Activated T-cell treated with anti-CD3 and anti-CD28 coated beads, Interleukin-2, amount 50 U/mL, for 24 hours (primary cell): Measurements from ENCODE around the gene ANKRD61.
"Not testable (repeated sequence)": the region's sequence is repeated elsewhere in the genome, so short reads cannot be mapped to it uniquely, and the experiment has no call there.

ENCODE experiments used
- DNase-seq: peaks from one replicate; pipeline ENCODE4 v3.0.0-alpha.2; 2020
- H3K27ac Mint-ChIP-seq: 2 replicates; pipeline ENCODE4 v1.8.0; 2020; ENCODE audit warnings: mild to moderate bottlenecking, mixed read lengths
- H3K27me3 Mint-ChIP-seq: 2 replicates; pipeline ENCODE4 v1.8.0; 2020; ENCODE audit warnings: mixed read lengths
- H3K36me3 Mint-ChIP-seq: 2 replicates; pipeline ENCODE4 v1.8.0; 2020; ENCODE audit warnings: low read depth, mixed read lengths
- H3K4me1 Mint-ChIP-seq: 2 replicates; pipeline ENCODE4 v1.8.0; 2020; ENCODE audit warnings: low read depth, mixed read lengths
- H3K4me3 Mint-ChIP-seq: 2 replicates; pipeline ENCODE4 v1.8.0; 2020; ENCODE audit warnings: mild to moderate bottlenecking, moderate library complexity, mixed read lengths
- H3K9me3 Mint-ChIP-seq: 2 replicates; pipeline ENCODE4 v1.8.0; 2020; ENCODE audit warnings: mixed read lengths

The ANKRD61 gene

DNA sequence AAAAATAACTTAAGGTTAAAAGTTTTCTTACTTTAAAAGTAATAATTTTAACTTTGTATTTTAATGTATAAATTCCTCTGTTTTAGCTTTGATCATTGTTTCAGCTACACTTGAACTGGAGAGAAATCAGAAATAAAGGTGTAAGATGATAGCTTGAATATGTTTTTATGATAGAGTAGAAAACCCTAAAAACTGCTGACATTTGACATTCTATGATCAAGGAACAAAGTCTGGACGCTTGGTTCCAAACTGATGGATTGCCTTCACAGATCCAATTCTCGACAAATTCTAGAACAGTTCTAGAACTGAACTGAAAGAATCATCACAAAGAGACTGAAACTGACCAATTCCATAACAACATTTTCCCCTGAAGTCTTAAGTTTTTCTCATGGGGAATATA is at the start of gene ANKRD61:
ANKRD61 (plus strand) TSS at position 389 of the 400 bp plus-strand sequence; CDS start at position 389, 0 bp downstream.
- peaks cover 24% of the 10 kb centered on the region for H3K4me1 Mint-ChIP-seq
- H3K4me3 Mint-ChIP-seq, result no peak within 1 kb of the TSS
- no peaks in the 10 kb centered on the region for H3K9me3 Mint-ChIP-seq
- H3K27me3 Mint-ChIP-seq, result no peaks in the 10 kb centered on the region
- peaks cover 92% of the 10 kb centered on the region for H3K36me3 Mint-ChIP-seq
- no peak for DNase-seq
- peak within 1 kb of the TSS; percentile 66 for H3K27ac Mint-ChIP-seq

DNA sequence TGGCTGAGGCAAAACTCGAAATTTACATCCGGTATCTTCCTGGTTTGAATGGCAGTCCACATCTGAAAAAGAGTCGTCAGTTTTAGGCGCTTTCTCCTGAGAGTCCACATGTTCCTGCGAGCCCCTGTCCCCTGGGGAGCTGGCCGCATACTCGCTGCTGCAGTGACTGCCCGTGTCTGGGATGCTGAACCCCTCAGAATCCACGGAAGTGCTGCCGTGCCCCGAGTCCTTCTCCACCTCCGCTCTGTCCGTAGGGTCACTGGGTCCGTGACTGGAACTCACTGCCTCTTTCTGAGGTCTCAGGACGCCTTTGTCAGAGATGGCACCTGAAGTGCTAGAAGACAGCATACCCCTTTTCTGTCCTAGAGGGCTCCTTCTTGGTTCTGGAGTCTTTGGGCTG is 44.1 kb upstream of the ANKRD61 start:
- not testable (repeated sequence) for H3K9me3 Mint-ChIP-seq, H3K27me3 Mint-ChIP-seq, DNase-seq, H3K4me1 Mint-ChIP-seq, H3K27ac Mint-ChIP-seq, H3K4me3 Mint-ChIP-seq
- peaks cover 64% of the 10 kb centered on the region for H3K36me3 Mint-ChIP-seq

GRCh38 chr7:5997210-5997808 is 33.9 kb upstream of the ANKRD61 start:
- Mint-ChIP-seq H3K36me3 (peaks cover 82% of the 10 kb centered on the region), H3K27ac (peak overlapping the region; percentile 29), H3K9me3 (no peaks in the 10 kb centered on the region), H3K4me1 (no peaks in the 10 kb centered on the region), H3K4me3 (no peak overlapping the region), H3K27me3 (no peaks in the 10 kb centered on the region)
- no peak for DNase-seq

GRCh38 chr7:6007386-6007785 is 23.8 kb upstream of the ANKRD61 start:
- no peak for DNase-seq
- Mint-ChIP-seq H3K4me3 (peak overlapping the region; percentile 90), H3K27ac (peak overlapping the region; percentile 1), H3K36me3 (peaks cover 58% of the 10 kb centered on the region), H3K27me3 (no peaks in the 10 kb centered on the region), H3K9me3 (no peaks in the 10 kb centered on the region), H3K4me1 (peaks cover 38% of the 10 kb centered on the region)

- DNase-seq, H3K9me3 Mint-ChIP-seq, H3K27me3 Mint-ChIP-seq: not testable (repeated sequence)
- peak overlapping the region; percentile 50 for H3K27ac Mint-ChIP-seq
- H3K36me3 Mint-ChIP-seq, result peaks cover 61% of the 10 kb centered on the region
- peak overlapping the region; percentile 90 for H3K4me3 Mint-ChIP-seq
- peaks cover 45% of the 10 kb centered on the region for H3K4me1 Mint-ChIP-seq
These were observed 23.2 kb upstream of the ANKRD61 start for GRCh38 chr7:6007835-6008590.

DNA sequence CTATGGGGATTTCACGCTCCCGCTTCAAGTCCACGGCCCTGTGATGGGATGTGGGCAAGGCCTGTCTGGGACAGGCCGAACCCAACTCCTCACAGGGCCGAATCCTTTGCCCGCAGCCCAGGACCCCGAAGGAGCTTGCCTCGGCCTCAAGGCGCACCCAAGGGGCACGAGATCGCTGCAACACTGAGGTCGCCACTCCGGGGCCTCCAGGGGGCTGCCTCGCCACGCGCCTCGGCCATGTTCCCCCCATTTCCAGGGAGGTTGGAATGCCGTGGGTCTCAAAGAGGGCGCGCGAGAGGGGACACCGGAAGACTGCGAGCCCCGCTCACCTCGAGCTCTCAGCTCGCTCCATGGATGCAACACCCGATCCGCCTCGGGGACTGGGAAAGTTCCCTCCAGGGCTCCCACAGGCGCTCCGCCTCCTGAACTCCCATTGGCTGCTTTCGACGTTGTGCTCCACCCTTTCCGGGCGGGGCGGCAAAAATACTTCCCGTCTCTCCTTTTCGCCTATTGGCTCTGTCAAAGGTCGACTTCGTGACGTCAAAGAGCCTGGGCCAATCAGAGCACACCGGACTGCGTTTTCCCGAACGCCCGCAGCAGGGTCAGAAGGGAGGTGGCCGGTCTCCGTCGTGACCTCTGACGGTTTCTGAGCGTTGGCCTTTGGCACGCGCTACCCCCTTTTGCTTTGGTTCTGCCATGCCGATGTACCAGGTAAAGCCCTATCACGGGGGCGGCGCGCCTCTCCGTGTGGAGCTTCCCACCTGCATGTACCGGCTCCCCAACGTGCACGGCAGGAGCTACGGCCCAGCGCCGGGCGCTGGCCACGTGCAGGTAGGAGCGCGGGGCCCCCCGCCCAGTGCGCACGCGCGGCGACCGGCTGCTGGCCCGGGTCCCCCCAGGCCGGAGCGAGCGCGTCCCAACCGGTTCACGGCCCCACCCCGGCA is 22.2 kb upstream of the ANKRD61 start, which contains the start of the genes AIMP2 and PMS2:
AIMP2 (plus strand) TSS at position 605 of the 944 bp plus-strand sequence; CDS start at position 697, 92 bp downstream.
PMS2 (minus strand) TSS at position 382 of the 944 bp plus-strand sequence; CDS start at position 352, 30 bp downstream.
- peak within 1 kb of the TSS; percentile 97 for H3K27ac Mint-ChIP-seq
- peak; percentile 97 for DNase-seq
- no peaks in the 10 kb centered on the region for H3K9me3 Mint-ChIP-seq
- H3K4me1 Mint-ChIP-seq, result peaks cover 47% of the 10 kb centered on the region
- no peaks in the 10 kb centered on the region for H3K27me3 Mint-ChIP-seq
- peak within 1 kb of the TSS; percentile 90 for H3K4me3 Mint-ChIP-seq
- peaks cover 63% of the 10 kb centered on the region for H3K36me3 Mint-ChIP-seq

DNA sequence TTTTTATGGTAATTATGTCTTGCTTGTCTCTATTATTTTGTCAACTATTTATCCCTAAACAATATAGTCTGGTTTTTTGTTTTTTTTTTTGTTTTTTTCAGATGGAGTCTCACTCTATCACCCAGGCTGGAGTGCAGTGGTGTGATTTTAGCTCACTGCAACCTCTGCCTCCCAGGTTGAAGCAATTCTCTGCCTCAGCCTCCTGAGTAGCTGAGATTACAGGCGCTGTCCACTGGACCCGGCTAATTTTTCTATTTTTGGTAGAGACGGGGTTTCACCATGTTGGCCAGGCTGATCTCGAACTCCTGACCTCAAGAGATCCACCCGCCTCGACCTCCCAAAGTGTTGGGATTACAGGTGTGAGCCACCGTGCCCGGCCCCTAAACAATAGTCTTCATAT is 20.8 kb upstream of the ANKRD61 start:
- Mint-ChIP-seq H3K4me1 (peaks cover 51% of the 10 kb centered on the region), H3K36me3 (peaks cover 67% of the 10 kb centered on the region), H3K4me3 (peak overlapping the region; percentile 90), H3K27ac (peak overlapping the region; percentile 92)
- H3K9me3 Mint-ChIP-seq, H3K27me3 Mint-ChIP-seq, DNase-seq: not testable (repeated sequence)

DNA sequence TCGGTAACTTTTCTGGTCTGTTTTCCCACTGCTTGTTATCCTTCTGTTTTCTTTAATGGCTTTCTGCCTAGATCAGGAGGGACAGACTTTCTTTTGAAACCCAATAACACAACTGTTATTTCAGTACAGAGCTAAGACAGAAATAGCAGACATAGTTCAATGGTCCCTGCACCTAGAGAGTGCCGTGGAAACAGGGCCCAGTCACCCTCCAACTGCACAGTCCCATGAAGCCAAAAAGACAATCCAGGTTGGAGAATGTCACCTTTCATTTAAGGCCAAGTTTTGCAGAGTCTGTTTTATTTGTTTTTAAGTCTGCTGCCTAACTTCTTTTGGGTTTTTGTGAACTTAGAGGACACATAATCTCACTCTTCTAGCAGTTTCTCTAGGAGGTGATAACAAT is 19.6 kb upstream of the ANKRD61 start:
- Mint-ChIP-seq H3K36me3 (peaks cover 73% of the 10 kb centered on the region), H3K27ac (peak overlapping the region; percentile 92), H3K4me1 (peaks cover 57% of the 10 kb centered on the region), H3K4me3 (peak overlapping the region; percentile 90), H3K9me3 (no peaks in the 10 kb centered on the region), H3K27me3 (no peaks in the 10 kb centered on the region)
- no peak for DNase-seq

DNA sequence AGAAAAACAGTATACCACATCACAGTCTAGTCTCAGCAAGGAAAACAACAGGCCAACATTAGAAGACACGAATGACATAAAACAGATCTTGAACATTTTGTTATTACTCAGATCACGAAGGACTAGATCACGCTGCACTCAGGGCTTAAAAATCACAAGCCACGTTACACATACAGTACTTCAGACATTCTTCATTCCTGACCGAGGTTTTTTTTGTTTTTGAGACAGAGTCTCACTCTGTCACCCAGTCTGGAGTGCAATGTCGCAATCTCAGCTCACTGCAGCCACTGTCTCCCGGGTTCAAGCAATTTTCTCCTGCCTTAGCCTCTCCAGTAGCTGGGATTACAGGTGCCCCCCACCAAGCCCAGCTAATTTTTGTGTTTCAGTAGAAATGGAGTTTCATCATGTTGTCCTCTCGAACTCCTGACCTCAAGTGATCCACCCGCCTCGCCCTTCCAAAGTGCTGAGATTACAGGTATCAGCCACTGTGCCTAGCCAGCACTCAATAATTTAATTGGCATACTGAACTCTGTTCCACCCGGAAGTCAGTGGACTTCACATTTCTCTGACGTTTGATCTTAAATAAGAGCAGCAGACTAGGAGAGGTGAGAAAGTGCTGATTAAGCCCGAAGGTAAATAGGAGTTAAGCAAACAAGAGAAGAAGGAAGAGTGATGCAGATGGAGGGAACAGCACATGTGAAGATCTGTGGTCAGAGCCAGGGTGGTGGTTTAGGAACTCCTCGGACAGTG is 18.6 kb upstream of the ANKRD61 start:
- no peaks in the 10 kb centered on the region for H3K9me3 Mint-ChIP-seq
- no peaks in the 10 kb centered on the region for H3K27me3 Mint-ChIP-seq
- no peak for DNase-seq
- peak overlapping the region; percentile 92 for H3K27ac Mint-ChIP-seq
- H3K4me3 Mint-ChIP-seq, result no peak overlapping the region
- H3K4me1 Mint-ChIP-seq, result peaks cover 51% of the 10 kb centered on the region
- peaks cover 83% of the 10 kb centered on the region for H3K36me3 Mint-ChIP-seq

DNA sequence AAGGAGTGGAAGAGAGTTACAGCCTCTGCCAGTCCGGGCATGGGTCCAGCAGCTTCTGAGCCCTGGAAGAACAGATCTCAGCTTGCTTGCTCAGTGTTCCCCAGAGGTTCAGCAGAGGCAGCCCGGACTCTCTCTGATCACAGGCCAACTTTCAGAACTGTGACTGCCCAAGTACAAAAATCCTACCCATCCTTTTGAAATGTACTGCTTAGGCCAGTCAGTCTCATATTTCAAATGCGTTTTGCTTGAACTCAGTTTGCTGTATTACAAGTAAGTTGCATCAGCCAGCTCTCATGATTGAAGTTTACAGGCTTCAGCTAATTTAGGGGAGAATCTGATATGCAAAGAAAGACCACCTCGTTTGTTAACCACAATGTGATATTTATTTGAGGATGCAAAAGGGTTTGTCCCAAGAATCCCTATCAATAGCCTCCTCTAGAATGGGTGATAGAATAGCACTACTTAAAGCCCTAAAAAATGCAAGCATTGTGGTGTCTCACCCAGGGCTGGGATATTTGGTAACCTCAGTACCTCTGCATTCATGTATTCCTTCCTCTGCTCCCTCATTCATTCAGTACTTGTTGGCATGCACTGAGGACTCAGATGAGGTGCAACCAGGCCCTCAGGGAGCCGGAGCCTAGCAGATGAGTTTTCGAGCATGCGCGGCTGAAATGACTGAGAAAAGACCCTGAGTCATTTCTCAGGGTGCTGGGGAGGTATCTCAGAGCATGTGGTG is 15.1 kb upstream of the ANKRD61 start:
- peaks cover 98% of the 10 kb centered on the region for H3K36me3 Mint-ChIP-seq
- no peak overlapping the region for H3K4me3 Mint-ChIP-seq
- DNase-seq, result no peak
- no peaks in the 10 kb centered on the region for H3K27me3 Mint-ChIP-seq
- peaks cover 37% of the 10 kb centered on the region for H3K4me1 Mint-ChIP-seq
- H3K27ac Mint-ChIP-seq, result peak overlapping the region; percentile 83
- no peaks in the 10 kb centered on the region for H3K9me3 Mint-ChIP-seq

DNA sequence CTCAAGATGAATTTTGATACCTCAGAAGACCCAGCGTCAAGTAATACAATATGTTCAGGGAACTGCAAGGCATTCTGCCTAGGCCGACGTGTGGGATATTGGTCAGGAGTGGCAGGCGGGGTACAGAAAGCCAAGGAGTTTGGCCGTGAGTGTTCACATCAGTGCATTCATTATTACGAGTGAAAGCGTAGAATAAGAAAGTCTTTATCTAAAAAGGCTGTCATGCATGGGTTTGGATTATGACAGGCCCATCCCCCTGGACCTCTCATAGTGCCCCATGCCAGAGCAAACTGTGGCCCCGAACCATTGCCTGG is 14.6 kb upstream of the ANKRD61 start:
- H3K36me3 Mint-ChIP-seq, result peaks cover 98% of the 10 kb centered on the region
- peaks cover 32% of the 10 kb centered on the region for H3K4me1 Mint-ChIP-seq
- H3K4me3 Mint-ChIP-seq, result no peak overlapping the region
- DNase-seq, result no peak
- peak overlapping the region; percentile 83 for H3K27ac Mint-ChIP-seq
- no peaks in the 10 kb centered on the region for H3K27me3 Mint-ChIP-seq
- H3K9me3 Mint-ChIP-seq, result no peaks in the 10 kb centered on the region

DNA sequence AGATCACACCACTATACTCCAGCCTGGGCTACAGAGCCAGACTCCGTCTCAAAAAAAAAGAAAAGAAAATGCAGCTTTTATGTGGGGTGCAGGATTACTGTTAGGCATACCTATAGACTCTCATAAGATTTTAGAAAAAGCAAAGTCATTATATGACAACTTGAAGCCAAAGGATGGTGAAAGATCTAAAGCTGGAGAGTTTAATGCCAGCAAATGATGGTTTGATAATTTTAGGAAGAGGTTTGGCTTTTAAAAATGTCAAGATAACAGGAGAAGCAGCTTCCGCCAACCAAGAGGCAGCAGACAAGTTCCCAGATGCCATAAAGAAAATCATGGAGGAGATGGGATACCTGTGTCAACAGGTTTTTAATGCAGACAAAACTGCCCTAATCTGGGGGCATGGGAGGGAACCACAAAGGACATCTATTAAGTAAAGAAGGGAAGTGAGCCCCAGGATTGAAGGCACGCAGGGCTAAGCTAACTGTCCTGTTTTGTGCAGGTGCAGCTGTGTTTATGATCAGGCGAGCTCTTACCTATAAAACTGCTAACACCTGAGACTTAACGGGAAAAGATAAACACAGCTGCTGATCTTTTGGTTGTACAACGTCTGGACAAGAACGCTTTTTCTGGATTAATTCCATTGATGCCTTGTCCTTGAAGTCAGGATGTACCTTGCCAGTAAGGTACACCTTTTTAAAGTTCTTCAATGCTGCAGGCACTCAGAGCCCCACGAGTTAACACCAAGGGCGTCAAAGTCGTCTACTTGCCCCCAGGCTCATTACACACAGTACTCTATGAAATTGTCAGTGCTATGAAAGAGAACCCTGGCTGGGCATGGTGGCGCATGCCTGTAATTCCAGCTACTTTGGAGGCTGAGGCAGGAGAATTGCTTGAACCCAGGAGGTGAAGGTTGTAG is 10.5 kb upstream of the ANKRD61 start:
- H3K4me1 Mint-ChIP-seq, result peaks cover 9% of the 10 kb centered on the region
- peak overlapping the region; percentile 35 for H3K27ac Mint-ChIP-seq
- no peak overlapping the region for H3K4me3 Mint-ChIP-seq
- H3K9me3 Mint-ChIP-seq, result no peaks in the 10 kb centered on the region
- H3K27me3 Mint-ChIP-seq, result no peaks in the 10 kb centered on the region
- peaks cover 99% of the 10 kb centered on the region for H3K36me3 Mint-ChIP-seq
- DNase-seq, result no peak

DNA sequence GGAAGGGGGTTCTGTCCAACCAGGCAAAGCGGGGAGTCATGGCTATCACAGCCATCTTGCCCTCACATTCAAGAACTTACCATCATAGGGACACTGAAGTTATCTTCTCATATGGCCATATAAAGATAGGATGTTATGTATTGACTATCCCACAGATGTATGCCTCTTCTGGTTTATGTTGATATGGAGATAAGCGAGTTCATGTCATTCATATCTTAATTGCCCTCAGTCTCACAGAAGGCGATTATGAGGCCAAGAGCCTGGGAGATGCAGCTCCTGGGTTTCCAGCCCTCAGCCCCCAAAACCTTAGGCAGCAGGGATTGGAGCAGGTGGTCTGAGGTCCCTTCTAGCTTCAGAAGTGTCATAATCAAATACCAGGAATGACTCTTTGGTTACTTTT is 8.5 kb upstream of the ANKRD61 start:
- Mint-ChIP-seq H3K9me3 (no peaks in the 10 kb centered on the region), H3K4me1 (peaks cover 19% of the 10 kb centered on the region), H3K27ac (peak overlapping the region; percentile 56), H3K36me3 (peaks cover 99% of the 10 kb centered on the region), H3K27me3 (no peaks in the 10 kb centered on the region), H3K4me3 (no peak overlapping the region)
- no peak for DNase-seq
